Stimulated activated CD8-positive, alpha-beta memory T cell treated with anti-CD3 and anti-CD28 coated beads, Interleukin-4, amount 100 ng/mL, for 24 hours (primary cell): ENCODE data around the gene SLC47A2.

ENCODE experiments used
- DNase-seq: peaks from one replicate; pipeline ENCODE4 v3.0.0-alpha.2; 2020; ENCODE audit warnings: low read depth

Gene SLC47A2

DNA sequence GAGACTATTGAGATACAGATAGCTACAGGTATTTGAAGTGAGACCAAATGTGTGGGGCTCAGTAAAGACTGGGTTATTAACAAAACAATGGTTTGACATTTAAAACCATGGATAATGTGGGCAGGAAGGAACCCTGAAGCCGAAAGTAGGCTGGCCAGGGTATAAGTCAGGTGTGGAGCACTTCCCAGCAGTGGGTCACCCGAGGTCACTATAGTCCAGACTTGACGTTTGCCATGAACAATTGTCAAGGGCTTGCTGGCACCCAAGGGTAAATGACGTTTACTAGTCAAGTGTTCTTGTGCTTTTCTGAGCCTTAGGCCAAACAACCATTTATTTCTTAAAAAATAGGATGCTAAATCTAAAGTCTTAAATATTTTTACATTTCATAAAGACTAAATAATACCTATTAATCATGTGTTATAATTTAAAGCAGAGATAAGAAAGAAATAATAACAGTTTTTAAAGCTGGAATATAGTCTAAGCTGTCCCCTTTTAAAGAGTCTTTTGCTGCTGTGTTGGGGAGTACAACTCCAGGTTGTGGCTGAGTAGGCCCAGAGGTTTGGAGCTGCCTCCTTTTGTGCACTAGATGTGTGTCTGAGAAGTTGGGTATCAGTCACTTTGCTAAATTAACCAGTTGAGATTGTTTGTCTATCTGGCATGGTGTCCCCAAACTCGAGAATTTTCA lies 52.1 kb downstream of the SLC47A2 start:
- DNase-seq = no peak

DNA sequence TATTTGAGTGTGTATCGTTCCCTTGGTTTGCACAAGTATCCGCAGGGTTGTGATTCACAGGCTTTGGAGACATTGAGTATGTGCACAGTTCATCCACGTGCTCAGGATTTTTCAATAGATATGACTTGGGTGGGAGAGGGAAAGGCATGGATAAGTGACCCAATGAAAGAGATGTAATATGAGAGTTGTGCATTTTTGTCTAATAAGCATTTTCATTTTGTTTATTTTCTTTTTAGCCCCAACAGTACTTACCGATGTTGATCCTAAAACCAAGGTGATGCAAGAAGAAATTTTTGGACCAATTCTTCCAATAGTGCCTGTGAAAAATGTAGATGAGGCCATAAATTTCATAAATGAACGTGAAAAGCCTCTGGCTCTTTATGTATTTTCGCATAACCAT lies 53.3 kb downstream of the SLC47A2 start:
- no peak for DNase-seq

DNA sequence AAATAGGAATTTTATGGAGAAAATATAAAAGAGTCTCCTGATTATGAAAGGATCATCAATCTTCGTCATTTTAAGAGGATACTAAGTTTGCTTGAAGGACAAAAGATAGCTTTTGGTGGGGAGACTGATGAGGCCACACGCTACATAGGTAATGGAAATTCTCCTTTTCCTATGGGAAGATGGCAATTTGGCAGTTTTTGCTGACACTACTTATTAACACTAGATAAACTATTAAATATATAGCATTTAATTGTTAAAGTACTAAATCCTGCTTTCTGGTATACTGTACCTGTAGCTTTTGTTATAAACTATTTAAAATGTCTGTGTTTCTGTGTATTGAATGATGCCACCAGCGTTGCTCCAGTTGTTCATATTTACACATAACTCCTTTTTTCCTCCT lies 55.3 kb downstream of the SLC47A2 start:
- no peak for DNase-seq

DNA sequence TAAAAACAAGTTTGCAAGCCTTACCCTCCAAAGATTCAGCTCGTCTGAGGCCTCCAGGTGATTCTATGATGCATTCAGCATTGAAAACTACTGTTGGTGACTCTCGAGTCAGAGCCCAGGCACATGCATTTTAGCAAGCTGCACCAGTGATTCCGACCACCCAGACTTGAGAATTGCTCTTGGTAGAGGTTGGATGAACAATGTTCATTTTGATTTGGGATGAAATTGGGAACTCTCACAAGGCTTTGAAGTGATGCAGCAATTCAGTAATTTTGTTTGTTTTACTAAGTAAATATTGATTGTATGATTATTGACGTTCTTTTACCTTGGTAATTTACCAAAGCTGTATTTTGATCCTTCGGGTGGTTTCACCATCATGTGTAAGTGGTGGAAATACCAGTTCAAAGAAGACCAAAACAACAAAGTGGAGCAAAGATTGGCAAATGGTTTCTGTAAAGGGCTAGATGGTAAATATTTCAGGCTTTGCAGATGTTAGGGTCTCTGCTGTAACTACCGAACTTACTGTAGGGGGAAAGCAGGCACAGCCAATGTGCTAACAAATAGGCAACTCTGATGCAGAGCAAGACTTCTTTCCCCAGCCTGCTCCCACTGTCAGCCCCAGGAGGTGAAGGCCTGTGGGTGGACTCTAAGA lies 56.0 kb downstream of the SLC47A2 start:
- no peak for DNase-seq

DNA sequence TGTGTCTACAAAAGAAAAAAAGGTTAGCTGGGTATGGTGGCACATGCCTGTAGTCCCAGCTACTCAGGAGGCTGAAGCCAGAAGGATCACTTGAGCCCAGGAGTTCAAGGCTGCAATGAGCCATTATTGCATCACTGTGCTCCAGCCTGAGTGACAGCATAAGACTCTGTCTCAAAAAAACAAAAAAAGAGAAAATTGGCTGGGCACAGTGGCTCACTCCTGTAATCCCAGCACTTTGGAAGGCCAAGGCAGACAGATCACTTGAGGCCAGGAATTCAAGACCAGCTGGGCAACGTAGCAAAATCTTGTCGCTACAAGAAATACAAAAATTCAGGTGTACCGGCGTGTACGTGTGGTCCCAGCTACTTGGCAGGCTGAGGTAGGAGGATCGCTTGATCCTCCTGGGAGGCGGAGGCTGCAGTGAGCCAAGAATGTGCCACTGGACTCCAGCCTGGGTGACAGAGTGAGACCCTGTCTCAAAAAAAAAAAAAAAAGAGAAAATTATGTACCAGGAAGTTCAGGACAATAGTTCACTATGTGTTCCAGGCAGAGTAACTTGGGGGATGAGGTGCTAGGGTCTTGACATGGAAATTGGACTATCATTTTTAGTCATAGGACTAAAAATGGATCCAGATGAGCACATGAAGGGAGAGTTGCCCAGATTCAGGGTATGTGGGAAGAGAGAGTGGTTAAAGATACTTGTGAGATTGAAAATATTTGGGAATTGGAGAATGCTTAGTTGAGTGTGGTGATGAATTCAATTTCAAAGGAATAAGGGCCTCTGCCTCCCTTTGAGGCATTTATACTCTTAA lies 56.8 kb downstream of the SLC47A2 start:
- DNase-seq = no peak

DNA sequence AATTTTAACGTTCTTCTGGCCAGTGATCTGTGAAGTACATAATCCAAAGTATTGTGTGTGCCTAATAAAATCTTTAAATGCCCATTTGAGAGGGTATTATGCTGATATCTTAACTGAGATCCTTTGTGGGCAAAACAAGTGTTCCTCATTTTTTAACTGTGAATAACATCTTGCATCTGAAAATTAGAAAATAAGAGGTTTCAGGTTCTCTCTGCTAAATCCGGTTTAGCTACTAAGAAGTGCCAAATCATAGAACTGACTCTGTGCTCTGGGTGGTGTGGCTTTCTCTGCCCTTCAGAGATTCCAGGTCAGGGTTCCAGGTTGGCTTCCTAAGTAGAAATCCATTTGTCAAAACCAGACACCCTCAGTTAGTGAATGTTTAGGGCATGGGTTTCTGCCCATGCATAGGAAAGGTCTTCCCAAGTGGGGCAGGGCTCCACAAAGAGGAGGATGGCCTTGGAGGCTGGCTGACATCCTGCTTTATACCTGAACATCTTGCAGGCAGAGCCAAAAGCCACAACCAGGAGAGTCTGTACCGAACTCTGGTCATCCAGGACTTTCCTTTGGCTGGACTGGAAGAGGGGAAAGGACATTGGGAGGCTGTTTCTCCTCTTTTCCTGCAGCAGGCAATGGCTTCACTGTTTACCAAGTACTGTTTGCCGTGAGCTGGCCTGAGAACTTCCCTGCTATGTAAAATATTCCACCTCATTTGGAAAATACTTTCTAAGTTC lies 59.4 kb downstream of the SLC47A2 start:
- DNase-seq = no peak

DNA sequence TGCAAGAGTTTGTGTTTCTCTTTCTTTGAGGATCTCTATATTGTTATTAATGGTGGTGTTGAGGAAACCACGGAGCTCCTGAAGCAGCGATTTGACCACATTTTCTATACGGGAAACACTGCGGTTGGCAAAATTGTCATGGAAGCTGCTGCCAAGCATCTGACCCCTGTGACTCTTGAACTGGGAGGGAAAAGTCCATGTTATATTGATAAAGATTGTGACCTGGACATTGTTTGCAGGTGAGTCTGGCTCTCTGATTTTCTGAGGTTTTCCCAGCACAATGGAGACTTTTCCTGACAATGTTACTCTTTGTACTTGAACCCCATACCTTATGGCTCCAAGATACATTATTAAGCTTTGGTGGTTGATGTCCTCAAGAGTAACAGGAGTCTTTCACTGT lies 60.0 kb downstream of the SLC47A2 start:
- DNase-seq = no peak

DNA sequence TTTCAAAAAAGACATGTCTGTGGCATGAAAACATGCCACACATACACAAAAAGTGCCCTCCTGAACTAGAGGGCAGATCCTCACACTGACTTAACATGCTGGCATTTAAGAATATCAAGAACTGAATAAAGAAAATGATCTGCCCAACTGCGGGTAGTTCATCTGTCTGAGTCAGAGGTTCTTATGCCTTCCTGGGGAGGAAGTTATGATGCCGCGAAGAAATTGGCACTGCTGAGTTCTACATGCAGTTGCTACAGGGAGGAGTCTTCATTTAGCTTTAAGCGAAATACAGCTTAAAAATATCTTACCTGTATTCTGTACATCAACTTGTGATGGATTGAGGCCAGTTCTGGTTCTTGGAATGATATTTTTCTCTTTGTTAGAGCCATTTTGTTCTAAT lies 61.5 kb downstream of the SLC47A2 start:
- DNase-seq = no peak

DNA sequence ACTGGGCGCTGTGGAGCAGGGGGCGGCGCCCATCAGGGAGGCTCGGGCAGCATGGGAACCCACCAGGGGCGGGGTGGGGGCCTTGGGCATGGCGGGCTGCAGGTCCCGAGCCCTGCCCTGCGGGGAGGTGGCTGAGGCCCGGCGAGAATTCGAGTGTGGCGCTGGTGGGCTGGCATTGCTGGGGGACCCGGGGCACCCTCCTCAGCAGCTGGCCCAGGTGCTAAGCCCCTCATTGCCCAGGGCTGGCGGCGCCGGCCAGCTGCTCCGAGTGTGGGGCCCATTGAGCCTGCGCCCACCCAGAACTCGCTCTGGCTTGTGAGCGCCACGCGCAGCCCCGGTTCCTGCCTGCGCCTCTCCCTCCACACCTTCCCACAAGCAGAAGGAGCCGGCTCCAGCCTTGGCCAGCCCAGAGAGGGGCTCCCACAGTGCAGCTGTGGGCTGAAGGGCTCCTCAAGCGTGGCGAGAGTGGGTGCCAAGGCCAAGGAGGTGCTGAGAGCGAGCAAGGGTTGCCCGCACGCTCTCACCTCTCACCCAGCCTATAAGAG lies 62.0 kb downstream of the SLC47A2 start:
- DNase-seq = no peak

DNA sequence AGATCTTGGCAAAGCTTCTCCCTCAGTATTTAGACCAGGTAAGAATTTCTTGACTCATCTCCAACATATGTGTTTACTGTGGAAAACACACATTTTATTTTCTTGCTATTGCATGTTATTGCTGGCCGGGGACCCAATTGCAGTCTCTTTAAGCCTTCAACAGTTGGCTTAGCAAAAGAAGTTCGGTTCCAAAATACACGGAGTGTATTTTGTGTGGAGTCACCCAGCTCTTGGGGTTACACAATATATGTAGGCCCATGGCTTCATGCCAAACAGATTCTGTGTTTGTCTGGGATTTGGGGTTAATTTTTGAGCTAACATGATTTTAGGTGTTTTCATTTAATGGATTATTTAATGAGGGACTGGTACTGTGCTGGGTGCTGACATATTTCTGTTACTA lies 63.8 kb downstream of the SLC47A2 start:
- DNase-seq = no peak

DNA sequence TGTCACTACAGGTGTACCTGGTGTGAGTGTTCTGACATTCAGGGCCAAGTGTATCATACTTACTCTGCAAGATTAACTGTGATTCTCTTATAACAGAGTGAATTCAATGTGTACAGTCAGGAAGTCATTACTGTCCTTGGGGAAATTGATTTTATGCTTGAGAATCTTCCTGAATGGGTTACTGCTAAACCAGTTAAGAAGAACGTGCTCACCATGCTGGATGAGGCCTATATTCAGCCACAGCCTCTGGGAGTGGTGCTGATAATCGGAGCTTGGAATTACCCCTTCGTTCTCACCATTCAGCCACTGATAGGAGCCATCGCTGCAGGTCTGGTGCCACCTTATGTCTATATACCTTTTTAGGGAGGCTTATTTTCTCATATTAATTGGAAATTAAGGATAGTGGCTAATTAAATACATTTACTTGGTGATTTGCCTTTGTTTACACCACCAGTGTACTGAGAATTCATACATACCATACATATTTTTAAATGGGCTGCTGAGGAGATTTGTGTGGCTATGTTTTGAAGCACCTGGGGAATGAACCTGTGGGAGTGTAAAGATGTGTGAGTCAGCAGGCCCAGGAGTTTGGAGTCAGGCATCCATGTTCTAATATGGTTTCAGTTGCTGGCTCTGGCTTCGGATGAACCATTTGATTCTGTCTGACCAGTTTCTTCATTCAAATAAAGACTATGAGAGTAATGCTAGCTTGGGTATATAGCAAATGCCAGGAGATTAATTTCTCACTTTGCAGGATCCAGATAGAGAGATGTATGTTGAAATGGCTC lies 64.7 kb downstream of the SLC47A2 start:
- DNase-seq = no peak

DNA sequence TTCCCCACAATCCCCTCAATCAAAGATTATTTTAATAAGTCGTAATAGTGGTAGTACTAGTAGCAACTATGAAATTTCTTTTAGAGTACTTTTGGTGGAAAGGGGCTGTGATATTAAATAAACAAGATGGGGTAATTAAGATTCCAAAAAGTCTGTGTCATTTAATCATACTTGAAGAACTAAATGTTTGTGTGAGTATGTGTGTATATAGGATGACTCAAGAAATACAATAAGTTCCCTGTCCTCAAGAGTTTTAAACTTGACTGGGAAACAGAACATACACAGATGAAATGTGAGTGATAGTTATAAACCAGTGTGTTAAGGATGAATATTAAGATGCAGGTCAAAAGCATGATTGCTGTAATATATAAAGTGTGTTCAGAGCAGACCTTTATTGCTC lies 65.6 kb downstream of the SLC47A2 start:
- no peak for DNase-seq

DNA sequence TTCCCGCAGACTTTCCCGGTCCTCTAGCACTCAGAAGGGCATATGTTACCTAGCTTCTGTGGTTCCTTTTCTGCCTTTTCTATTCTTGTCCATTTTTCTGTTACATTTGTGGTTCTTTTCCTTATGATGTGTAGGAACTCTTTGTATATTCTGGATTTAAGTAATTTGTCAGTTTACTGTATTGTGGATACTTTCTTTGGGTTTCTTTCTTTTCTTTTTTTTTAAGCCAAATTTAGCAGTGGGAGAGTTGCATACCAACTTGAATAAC lies 67.2 kb downstream of the SLC47A2 start:
- no peak for DNase-seq

DNA sequence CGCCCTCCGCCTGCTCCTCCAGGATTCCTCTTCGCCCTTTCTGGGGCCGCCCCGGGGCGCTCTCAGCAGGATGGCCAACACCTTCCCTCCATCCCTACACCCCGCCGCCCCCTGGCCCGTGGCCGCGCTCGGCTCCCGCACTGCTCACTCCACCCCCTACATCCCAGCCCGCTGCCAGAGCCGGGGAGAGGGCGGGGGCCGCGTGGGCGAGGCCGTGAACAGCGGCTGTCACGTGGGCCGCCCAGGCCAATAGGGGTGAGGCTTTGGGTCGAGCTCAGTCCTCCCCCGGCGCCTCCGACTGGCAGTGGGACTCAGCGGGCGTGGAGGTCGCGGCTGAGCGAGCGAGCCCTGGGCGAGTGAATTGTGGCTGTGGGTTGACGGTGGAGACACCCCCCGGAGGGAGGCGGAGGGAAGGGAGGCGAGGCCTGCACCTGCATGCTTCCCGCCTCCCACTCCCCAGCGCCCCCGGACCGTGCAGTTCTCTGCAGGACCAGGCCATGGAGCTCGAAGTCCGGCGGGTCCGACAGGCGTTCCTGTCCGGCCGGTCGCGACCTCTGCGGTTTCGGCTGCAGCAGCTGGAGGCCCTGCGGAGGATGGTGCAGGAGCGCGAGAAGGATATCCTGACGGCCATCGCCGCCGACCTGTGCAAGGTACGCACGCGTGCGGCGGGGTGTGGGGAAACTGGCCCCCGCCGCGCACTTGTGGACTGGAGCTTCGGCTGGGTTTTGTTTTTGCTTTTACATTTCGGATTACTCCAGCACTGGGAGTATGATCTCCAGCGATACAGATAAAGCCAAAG lies 67.7 kb downstream of the SLC47A2 start, which contains the start of gene ALDH3A2:
Gene ALDH3A2 (plus strand): TSS at position 277 of the 799 bp plus-strand sequence. CDS start 221 bp downstream, at position 498.
- peak; percentile 94 for DNase-seq

DNA sequence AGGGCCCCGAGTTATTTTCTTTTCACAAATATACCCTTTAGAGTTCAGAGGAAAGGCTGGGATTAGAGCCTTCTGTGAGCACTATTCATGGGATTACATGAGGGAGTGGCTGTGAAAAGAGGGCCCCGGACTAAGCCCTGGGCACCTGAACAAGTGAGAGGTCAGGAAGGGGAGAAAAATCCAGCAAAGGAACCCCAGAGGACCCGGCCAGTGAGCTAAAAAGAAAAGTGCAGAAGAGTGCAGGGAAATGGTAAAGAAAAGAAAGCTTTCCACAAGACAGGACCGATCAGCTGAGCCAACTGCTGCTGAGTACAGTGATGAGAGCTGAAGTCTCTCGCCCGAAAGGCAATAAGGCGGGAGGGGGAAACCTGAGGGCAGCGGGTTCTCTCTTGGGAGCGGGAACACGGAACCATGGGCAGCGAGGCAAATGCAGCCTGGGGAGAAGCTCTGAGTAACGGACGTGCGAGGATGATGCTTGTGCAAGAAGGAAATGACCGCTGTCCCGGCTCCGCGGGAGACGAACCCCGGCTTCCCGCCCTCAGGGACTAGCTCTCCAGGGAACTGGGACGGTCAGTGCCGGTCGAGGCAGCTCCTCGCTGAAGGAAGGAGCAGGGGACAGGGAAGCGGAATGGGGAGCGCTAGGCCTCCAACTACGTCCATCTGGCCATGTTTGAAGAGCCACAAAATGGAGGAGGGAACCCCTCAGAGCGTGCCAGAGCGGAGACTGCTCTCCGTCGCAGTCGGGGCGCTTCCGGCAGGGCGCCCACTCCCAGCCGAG lies 68.5 kb downstream of the SLC47A2 start:
- peak; percentile 6 for DNase-seq

DNA sequence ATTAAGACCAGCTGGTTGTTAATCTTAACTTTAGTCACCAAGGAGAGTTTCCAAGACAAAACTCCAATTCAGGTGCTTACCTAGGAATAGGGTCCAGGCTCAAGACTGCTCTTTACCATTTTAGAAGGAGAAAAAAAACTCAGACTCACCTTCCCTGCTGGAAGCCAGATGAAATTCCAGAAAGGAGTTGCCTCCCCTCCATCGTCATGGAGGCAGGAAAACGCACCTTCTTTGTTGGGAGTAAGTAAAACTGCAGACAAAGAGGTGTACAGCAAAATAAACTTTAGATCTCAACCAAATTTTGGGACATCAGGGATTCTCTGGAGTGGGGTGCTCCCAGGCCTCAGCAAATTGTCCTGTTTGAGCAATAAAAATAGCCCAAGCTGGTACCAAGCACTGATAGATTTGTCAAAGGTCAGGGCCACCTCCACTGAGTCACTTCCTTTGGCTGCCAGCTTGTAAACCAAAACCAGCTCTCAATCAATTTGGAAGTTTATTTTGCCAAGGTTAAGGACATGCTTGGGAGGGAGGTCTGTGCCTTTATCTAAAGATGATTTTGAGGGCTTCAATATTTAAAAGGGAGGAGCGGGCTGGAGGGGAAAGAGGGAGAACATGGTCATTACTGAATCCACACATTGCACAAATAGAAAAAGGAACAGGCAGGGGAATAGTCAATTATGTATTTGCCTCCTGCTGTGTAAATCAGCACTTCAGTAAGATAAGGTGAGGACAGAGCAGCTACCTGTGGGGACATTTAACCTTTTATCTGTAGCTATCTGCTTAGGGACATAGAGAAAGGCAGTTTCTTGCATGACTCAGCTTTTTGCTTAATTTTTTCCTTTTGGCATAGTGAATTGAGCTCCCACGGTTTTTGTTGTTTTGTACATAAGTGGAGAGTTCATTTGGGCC lies 69.3 kb downstream of the SLC47A2 start:
- no peak for DNase-seq

DNA sequence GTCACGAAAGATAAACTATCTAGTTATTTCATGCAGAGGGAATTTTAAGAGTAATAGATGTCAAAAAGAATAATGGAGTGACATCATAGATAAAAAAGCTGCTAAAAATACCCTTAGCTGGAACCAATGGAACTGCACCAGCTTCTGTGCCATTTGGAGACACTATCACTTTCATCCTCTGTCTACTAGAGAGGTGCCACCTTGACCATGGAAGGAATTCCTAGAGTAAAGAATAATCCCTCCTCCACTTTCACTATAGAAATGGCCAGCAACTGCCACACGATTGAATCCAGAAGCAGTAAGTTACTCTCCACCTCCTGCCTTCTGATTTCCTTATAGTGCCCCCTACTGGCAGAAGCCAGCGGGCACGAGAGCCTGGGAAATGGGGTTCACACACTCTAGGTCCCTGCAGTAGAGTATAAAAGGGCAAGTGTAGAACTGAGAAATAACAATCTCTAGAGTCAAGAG lies 70.6 kb downstream of the SLC47A2 start:
- peak; percentile 21 for DNase-seq

DNA sequence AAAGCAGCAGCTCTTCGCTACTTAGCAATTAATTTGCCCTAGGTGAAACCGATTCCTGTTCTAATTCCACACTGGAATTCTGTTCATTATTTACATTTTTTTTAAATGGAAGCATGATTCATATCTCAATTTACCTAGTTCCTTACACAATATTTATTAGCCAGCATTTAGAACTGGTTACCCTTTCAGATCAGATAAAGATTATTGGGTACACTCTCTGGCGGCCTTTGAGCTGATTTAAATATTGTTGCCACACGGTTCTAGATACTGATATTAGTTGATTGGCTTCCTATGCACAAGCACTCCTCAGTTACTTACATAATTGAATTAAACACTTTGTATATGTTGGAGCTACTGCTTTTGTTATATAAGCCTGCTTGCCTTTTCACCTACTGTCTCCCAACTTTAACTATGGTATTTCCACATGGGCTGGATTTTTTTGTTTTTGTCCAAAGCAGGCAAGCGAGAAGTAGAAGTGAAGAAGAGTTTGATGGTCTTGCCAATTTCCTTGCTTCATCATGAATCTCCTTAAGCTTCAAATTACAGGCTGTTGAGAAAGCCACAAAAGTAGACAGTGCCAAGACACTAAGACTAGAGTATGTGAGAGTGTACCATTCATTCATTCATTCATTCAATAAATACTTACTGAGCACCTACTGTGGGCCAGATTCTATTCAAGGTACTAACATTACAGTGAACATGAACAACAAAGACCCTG lies 71.7 kb downstream of the SLC47A2 start:
- no peak for DNase-seq
